DMS114 treated with DMSO at 0.1 percent for 48 hours (cell line): ENCODE measurements around the gene ABCD1.

Experiments used
- DNase-seq: peaks from one replicate; lab custom pipeline; 2025; ENCODE audit not compliant: unreplicated experiment; lab: John Stamatoyannopoulos, UW

ABCD1 gene

DNA sequence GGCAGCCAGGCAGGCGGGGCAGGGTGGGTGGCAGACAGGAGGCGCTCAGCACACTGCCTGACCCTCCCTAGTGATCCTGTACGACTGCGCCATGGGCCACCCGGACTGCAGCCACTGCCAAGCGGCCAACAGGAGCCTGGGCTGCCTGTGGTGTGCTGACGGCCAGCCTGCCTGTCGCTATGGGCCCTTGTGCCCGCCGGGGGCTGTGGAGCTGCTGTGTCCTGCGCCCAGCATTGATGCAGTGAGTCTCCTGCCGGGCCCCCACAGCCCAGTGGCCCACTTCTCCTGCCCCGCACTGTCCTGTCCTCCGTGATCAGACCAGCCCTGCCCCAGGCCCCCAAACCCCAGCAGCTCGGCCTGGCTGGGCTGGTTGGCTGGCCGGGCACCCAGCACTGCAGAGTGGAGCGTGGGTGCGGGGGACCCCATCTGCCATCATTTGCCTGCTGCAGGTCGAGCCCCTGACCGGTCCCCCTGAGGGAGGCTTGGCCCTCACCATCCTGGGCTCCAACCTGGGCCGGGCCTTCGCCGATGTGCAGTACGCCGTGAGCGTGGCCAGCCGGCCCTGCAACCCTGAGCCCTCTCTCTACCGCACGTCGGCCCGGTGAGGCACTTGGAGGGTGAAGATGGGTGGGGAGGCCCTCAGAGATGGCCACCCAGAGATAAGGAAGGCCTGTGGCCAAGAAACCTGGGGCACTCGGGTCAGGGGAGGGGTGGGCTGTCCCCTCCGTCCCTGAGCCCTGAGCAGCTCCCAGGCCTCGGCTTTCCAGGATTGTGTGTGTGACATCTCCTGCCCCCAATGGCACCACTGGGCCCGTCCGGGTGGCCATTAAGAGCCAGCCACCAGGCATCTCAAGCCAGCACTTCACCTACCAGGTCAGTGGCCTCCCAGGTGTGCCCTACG is 47.0 kb downstream of the ABCD1 start:
- DNase-seq, result no peak

DNA sequence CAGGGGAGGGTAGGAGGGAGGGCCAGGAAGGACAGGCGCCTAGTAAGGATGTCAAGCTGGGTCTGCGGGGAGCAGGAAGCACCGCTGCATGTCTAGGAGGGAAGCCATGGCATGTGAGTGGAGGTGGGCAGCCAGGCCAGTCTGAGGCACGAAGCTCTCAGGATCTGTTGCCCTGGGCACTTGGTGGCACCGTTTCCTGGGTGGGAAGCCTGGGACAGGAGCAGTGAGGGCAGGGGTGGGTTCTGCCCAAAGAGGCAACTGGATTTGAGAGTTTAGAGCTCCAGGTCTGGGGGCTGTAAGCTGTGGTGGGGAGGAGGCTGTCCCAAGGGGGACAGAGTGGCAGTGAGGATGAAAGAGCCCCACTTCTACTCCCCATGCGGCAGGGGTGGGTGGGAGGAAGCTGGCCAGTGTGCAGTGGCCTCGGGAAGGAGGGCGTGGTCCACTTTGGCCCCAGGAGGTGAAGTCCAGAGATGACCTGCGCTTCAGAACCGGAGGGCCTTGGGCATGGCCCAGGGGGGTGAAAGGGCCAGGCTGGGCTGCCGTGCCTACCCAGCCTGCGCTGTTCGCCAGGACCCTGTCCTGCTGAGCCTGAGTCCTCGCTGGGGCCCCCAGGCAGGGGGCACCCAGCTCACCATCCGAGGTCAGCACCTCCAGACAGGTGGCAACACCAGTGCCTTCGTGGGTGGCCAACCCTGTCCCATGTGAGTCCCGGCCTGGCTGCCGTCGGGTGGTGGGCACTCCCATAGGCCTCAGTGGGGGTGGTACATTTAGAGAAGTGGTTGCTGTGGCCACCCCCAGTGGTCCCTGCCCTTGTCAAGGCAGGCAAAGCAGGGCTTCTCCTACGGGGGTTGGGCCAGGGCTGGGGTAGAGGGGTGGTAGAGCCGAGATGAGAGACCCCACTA is 47.9 kb downstream of the ABCD1 start:
- no peak for DNase-seq

DNA sequence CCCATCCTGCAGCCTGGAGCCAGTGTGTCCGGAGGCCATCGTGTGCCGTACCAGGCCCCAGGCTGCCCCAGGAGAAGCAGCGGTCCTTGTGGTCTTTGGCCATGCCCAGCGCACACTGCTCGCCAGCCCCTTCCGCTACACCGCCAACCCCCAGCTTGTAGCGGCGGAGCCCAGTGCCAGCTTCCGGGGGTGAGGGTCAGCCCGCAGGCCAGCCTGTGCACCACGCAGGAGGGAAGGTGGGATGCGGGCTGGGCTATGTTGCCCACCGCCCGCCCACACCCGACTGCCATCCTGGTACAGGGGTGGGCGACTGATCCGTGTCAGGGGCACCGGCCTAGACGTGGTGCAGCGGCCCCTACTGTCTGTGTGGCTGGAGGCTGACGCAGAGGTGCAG is 48.6 kb downstream of the ABCD1 start:
- DNase-seq, result no peak

GRCh38 chrX:153773741-153774575 is 49.3 kb downstream of the ABCD1 start:
- no peak for DNase-seq

DNA sequence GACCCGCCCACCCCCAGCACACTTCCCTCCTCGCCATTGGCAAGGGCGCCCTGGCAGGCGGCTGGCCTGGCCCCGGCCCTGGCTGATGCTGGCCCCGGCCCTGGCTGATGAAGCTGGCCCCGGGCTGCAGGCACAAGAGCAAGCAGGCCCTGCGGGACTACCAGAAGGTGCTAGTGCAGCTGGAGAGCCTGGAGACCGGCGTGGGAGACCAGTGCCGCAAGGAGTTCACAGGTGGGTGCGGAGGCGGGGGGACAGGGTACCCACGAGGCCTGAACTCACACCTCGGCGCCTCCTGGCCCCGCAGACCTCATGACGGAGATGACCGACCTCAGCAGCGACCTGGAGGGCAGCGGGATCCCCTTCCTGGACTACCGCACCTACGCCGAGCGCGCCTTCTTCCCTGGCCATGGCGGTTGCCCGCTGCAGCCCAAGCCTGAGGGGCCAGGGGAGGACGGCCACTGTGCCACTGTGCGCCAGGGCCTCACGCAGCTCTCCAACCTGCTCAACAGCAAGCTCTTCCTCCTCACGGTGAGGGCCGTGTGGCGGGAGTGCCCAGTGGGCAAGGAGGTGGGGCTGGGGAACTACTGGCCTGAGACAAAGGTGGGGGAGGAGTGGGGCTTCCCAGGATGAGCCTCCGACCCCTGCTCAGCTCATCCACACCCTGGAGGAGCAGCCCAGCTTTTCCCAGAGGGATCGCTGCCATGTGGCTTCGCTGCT is 50.1 kb downstream of the ABCD1 start:
- DNase-seq, result no peak

GRCh38 chrX:153775293-153776119 is 50.9 kb downstream of the ABCD1 start:
- DNase-seq, result no peak

DNA sequence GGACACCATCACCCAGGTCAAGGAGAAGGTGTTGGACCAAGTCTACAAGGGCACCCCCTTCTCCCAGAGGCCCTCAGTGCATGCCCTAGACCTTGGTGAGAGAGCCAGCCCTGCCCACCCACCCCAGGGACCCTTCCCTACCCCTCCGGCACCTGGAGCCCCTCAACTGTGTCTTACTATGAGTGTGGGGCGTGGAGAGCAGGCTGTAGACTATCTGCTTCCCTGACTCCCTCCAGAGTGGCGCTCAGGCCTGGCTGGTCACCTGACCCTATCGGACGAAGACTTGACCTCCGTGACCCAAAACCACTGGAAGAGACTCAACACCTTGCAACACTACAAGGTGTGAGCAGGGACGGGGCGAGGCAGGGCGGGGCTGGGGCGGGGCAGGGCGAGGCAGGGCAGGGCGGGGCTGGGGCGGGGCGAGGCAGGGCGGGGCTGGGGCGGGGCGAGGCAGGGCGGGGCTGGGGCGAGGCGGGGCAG is 51.5 kb downstream of the ABCD1 start:
- DNase-seq, result no peak

- DNase-seq, result no peak
Observed at GRCh38 chrX:153776611-153777045, 52.0 kb downstream of the ABCD1 start.

DNA sequence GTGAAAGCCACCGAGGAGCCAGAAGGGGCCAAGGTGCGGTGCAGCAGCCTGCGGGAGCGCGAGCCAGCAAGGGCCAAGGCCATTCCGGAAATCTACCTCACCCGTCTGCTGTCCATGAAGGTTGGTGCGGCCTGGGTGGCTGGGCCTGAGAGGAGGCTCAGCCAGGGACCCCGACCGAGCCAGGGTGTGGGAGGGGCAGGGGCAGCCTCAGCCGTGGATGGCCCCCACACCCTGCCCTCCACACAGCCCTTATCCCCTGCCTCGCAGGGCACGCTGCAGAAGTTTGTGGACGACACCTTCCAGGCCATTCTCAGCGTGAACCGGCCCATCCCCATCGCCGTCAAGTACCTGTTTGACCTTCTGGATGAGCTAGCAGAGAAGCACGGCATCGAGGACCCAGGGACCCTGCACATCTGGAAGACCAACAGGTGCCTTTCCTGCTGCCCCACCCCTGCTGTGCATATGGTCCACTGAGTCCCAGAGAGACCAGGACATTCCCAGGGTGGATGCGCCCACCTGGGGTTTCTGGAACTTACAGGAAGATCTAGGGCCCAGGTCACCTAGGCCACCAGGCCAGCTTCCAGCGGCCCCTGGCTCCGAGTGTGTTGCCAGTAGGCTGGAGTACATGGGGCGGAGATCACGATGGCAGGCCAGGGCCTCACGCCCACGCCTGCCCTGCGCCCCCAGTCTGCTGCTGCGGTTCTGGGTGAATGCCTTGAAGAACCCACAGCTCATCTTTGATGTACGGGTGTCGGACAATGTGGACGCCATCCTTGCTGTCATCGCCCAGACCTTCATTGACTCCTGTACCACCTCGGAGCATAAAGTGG is 52.8 kb downstream of the ABCD1 start:
- no peak for DNase-seq

GRCh38 chrX:153778181-153778580 is 53.5 kb downstream of the ABCD1 start:
- no peak for DNase-seq

DNA sequence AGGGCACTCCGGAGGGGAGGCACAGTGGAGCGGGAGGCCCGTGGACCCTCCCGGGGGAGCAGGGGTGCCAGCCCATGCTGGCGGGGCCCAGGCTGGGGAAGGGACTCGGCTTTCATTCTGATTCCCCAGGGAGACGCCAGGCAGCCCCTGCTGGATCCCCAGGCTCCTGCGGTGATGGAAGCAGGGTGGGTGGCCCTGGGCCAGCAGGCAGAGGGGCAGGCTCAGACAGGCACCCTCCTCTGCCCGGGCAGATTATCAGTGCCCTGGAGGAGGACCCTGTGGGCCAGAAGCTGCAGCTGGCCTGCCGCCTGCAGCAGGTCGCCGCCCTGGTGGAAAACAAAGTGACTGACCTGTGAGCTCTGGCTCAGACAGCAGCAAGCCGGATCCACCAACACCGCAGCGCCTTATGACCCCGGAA is 54.0 kb downstream of the ABCD1 start:
- no peak for DNase-seq

DNA sequence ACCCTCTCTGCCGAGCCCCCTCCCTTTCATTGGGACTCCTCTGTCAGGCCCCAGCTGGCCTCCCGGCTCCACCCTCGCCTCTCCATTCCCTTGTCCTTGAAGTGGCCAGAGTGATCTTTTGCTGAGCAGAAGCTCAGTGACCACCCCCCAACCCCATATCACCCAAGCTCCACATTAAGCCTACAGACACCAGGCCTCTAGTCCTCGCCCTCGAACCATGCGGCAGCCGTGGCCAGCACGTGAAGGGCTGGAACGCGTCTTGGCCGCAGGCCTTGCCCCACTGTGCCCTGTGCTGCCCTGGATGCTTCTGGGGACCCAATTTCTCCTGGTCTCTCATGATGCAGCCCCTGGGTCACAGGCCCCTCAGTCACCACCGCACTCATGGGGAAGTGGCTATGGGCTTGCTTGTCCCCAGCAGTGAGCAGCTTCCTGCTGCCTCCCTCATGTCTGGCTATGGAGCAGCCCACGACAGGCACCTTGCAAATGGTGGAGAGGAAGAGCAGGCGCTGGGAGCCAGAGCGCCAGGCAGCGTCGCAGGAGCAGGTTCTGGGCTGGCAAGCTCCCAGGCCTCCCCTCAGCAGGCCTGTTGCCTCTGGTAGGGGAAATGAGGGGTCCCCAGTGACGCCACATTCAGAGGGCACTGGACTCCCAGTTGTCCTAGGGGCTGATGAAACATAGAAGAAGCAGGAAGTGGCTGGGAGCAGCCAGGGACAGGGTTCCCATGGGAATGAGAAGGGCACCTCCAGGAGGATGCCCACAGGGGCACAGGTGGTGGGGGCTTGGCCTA is 55.4 kb downstream of the ABCD1 start:
- no peak for DNase-seq

- DNase-seq, result no peak
Observed at GRCh38 chrX:153780678-153781427, 56.2 kb downstream of the ABCD1 start, which contains the start of gene SRPK3. SRPK3 (plus strand) TSS chrX:153781041; CDS start chrX:153781087, 46 bp downstream.

DNA sequence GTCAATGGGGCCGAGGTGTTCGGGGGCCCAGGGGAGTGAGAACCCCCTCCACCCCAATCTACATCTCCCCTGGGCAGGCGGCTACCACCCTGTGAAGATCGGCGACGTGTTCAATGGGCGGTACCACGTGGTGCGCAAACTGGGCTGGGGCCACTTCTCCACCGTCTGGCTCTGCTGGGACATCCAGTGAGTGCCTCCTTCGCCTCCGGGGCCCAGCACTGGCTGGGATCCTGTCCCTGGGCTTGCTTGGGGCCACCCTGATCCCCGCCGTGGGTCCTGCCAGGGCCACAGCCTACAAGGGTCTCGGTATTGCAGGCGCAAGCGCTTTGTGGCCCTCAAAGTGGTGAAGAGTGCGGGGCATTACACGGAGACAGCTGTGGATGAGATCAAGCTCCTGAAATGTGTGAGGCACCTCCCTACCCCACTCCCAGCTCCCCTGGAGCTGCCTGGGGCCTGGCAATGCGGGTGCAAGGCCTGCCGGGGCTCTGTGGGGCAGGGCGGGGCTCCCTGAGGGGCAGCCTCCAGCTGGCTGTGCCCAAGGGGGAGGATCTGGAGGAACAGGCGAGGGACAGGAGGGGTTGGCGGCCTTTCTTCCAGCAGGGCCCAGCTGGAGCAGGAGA is 56.9 kb downstream of the ABCD1 start:
- DNase-seq, result no peak

DNA sequence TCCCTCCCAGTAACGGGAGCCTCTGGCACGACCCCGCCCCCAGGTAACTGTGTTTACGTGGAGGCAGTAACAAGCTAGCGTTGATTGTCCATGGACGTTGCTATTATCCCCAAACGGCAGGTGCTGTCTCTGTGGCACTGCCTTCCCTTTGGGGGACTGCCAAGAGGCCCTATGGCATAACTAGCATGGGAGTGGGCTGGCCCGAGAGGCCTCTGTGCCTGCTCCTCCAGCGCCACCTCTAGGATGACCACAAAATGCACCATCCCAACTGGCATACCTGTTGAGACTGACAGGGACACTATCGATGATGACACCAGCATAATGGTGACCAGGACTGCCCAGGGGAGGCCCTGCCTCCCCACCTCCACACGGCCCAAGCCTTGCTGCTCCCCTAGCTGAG is 57.7 kb downstream of the ABCD1 start:
- DNase-seq, result no peak

GRCh38 chrX:153782871-153783270 is 58.2 kb downstream of the ABCD1 start:
- DNase-seq, result no peak
